SK-N-SH treated with all-trans-retinoic acid at 6 μM for 48 hours (cell line): Measurements from ENCODE around the gene PAM16.

Experiments used
- ATAC-seq: fragments of 200-7000 bp; cut with Tn5 transposase; 3 replicates; pipeline ENCODE4 v1.9.1; 2020; ENCODE audit warnings: mild to moderate bottlenecking, moderate library complexity
- ARNTL ChIP-seq: fragments of 450-650 bp; formaldehyde crosslinking; IDR thresholded peaks from 2 replicates; pipeline ENCODE4 v1.5.0; 2020; ENCODE audit warnings: low read depth, mild to moderate bottlenecking, moderate library complexity, borderline replicate concordance
- BACH2 ChIP-seq: fragments of 250-450 bp; sonication (Bioruptor Pico); IDR thresholded peaks from 2 replicates; pipeline ENCODE4 v1.9.0; 2021; ENCODE audit warnings: mild to moderate bottlenecking, borderline replicate concordance
- CREB5 ChIP-seq: fragments of 250-450 bp; sonication (Bioruptor Pico); IDR thresholded peaks from 2 replicates; pipeline ENCODE4 v1.5.1; 2020; ENCODE audit warnings: low read depth, mild to moderate bottlenecking, moderate library complexity
- CSDC2 ChIP-seq: fragments of 250-450 bp; sonication (Bioruptor Pico); IDR thresholded peaks from 2 replicates; pipeline ENCODE4 v1.5.0; 2020; ENCODE audit warnings: mild to moderate bottlenecking, moderate library complexity
- CSRNP3 ChIP-seq: fragments of 250-450 bp; sonication (Bioruptor Pico); IDR thresholded peaks from 2 replicates; pipeline ENCODE4 v1.5.1; 2021; ENCODE audit warnings: mild to moderate bottlenecking, moderate library complexity
- ESRRG ChIP-seq: fragments of 250-450 bp; sonication (Bioruptor Pico); IDR thresholded peaks from 2 replicates; pipeline ENCODE4 v1.6.1; 2021; ENCODE audit warnings: mild to moderate bottlenecking
- GLIS3 ChIP-seq: fragments of 250-450 bp; sonication (Bioruptor Pico); IDR thresholded peaks from 2 replicates; pipeline ENCODE4 v1.5.0; 2020; ENCODE audit warnings: mild to moderate bottlenecking, moderate library complexity
- ISL1 ChIP-seq: fragments of 250-450 bp; sonication (Bioruptor Pico); IDR thresholded peaks from 2 replicates; pipeline ENCODE4 v2.1.2; 2022; ENCODE audit warnings: mild to moderate bottlenecking, moderate library complexity
- OSR1 ChIP-seq: fragments of 250-450 bp; sonication (Bioruptor Pico); IDR thresholded peaks from 2 replicates; pipeline ENCODE4 v1.8.0; 2022; ENCODE audit warnings: moderate library complexity, mild to moderate bottlenecking, inconsistent platforms
- PATZ1 ChIP-seq: fragments of 250-450 bp; sonication (Bioruptor Pico); IDR thresholded peaks from 2 replicates; pipeline ENCODE4 v1.8.0; 2020; ENCODE audit warnings: mild to moderate bottlenecking, moderate library complexity, borderline replicate concordance
- PPARA ChIP-seq: fragments of 250-450 bp; sonication (Bioruptor Pico); IDR thresholded peaks from 2 replicates; pipeline ENCODE4 v1.5.0; 2020; ENCODE audit warnings: mild to moderate bottlenecking, borderline replicate concordance
- RARB ChIP-seq: fragments of 250-450 bp; sonication (Bioruptor Pico); IDR thresholded peaks from 2 replicates; pipeline ENCODE4 v1.8.0; 2021; ENCODE audit warnings: mild to moderate bottlenecking, moderate library complexity
- SNAI2 ChIP-seq: fragments of 250-450 bp; sonication (Bioruptor Pico); IDR thresholded peaks from 2 replicates; pipeline ENCODE4 v1.5.0; 2020; ENCODE audit warnings: mild to moderate bottlenecking, moderate library complexity
- TCF4 ChIP-seq: fragments of 250-450 bp; sonication (Bioruptor Pico); IDR thresholded peaks from 2 replicates; pipeline ENCODE4 v1.8.0; 2021; ENCODE audit warnings: mild to moderate bottlenecking, moderate library complexity, borderline replicate concordance
- TOX ChIP-seq: fragments of 250-450 bp; sonication (Bioruptor Pico); IDR thresholded peaks from 2 replicates; pipeline ENCODE4 v1.8.0; 2021; ENCODE audit warnings: mild to moderate bottlenecking, moderate library complexity, borderline replicate concordance
- TSHZ2 ChIP-seq: fragments of 250-450 bp; sonication (Bioruptor Pico); IDR thresholded peaks from 2 replicates; pipeline ENCODE4 v1.5.0; 2020; ENCODE audit warnings: mild to moderate bottlenecking, moderate library complexity
- ZC3H10 ChIP-seq: fragments of 250-450 bp; sonication (Bioruptor Pico); IDR thresholded peaks from 2 replicates; pipeline ENCODE4 v1.5.1; 2021; ENCODE audit warnings: mild to moderate bottlenecking, moderate library complexity
- ZFP3 ChIP-seq: fragments of 250-450 bp; sonication (Bioruptor Pico); IDR thresholded peaks from 2 replicates; pipeline ENCODE4 v1.5.0; 2020; ENCODE audit warnings: mild to moderate bottlenecking, moderate library complexity
- ZFP30 ChIP-seq: fragments of 450-650 bp; formaldehyde crosslinking; IDR thresholded peaks from 2 replicates; pipeline ENCODE4 v1.5.0; 2022; ENCODE audit warnings: mild to moderate bottlenecking, moderate library complexity
- ZNF565 ChIP-seq: fragments of 450-650 bp; formaldehyde crosslinking; conservative IDR thresholded peaks from 2 replicates; pipeline ENCODE4 v1.5.0; 2020; ENCODE audit warnings: low read depth, mild to moderate bottlenecking, moderate library complexity
- ZNF70 ChIP-seq: fragments of 450-650 bp; formaldehyde crosslinking; IDR thresholded peaks from 2 replicates; pipeline ENCODE4 v1.5.0; 2020; ENCODE audit warnings: mild to moderate bottlenecking, moderate library complexity
- ZNF8 ChIP-seq: fragments of 450-650 bp; formaldehyde crosslinking; IDR thresholded peaks from 2 replicates; pipeline ENCODE4 v1.5.0; 2020; ENCODE audit warnings: mild to moderate bottlenecking, moderate library complexity

The PAM16 gene

GRCh38 chr16:4378999-4379690 lies 28.0 kb upstream of the PAM16 start:
- ATAC-seq, result no peak
- TF ChIP-seq ZNF70, result no peak
- no peak for TF ChIP-seq ZFP3 (CRISPR knock-in tag)
- TF ChIP-seq PPARA (CRISPR knock-in tag), result no peak
- no peak for TF ChIP-seq OSR1 (CRISPR knock-in tag)
- no peak for TF ChIP-seq ARNTL (CRISPR knock-in tag)
- no peak for TF ChIP-seq ISL1 (CRISPR knock-in tag)
- TF ChIP-seq ZNF565, result no peak
- TF ChIP-seq RARB, result no peak
- TF ChIP-seq ZNF8 (CRISPR knock-in tag), result no peak
- TF ChIP-seq CSRNP3 (CRISPR knock-in tag), result no peak
- TF ChIP-seq ZC3H10 (CRISPR knock-in tag), result no peak
- no peak for TF ChIP-seq TSHZ2 (CRISPR knock-in tag)
- TF ChIP-seq PATZ1 (CRISPR knock-in tag), result no peak
- TF ChIP-seq CSDC2, result no peak
- TF ChIP-seq SNAI2, result no peak
- no peak for TF ChIP-seq TOX
- TF ChIP-seq GLIS3 (CRISPR knock-in tag), result no peak
- no peak for TF ChIP-seq ESRRG

GRCh38 chr16:4378161-4378666 lies 27.1 kb upstream of the PAM16 start:
- no peak for ATAC-seq
- TF ChIP-seq PATZ1 (CRISPR knock-in tag), result no peak
- TF ChIP-seq ZNF565, result no peak
- TF ChIP-seq ZFP30 (CRISPR knock-in tag), result no peak
- TF ChIP-seq CREB5 (CRISPR knock-in tag), result no peak
- no peak for TF ChIP-seq ESRRG
- TF ChIP-seq BACH2 (CRISPR knock-in tag), result no peak
- TF ChIP-seq ZC3H10 (CRISPR knock-in tag), result no peak
- no peak for TF ChIP-seq ZFP3 (CRISPR knock-in tag)
- TF ChIP-seq SNAI2, result no peak

- TF ChIP-seq SNAI2 (no peak), PATZ1 (CRISPR knock-in tag) (no peak), ISL1 (CRISPR knock-in tag) (no peak), RARB (no peak), ZNF8 (CRISPR knock-in tag) (no peak), CSDC2 (no peak), ZNF565 (no peak), TCF4 (no peak), CREB5 (CRISPR knock-in tag) (no peak), OSR1 (CRISPR knock-in tag) (no peak), ESRRG (no peak)
- no peak for ATAC-seq
Measured at GRCh38 chr16:4377573-4378154, 26.5 kb upstream of the PAM16 start.
